NCI-H446 (cell line): Measurements from ENCODE around the gene XK.

Source experiments
- DNase-seq, 2 experiments: peaks; one replicate each; lab custom pipeline; 2025; lab: John Stamatoyannopoulos, UW

Gene XK

GRCh38 chrX:37679888-37680287, 5.7 kb upstream of the XK start:
- no peak for DNase-seq

- peak; percentile 19 to 55 for DNase-seq
Measured at GRCh38 chrX:37684426-37684825, 1.2 kb upstream of the XK start.

DNA sequence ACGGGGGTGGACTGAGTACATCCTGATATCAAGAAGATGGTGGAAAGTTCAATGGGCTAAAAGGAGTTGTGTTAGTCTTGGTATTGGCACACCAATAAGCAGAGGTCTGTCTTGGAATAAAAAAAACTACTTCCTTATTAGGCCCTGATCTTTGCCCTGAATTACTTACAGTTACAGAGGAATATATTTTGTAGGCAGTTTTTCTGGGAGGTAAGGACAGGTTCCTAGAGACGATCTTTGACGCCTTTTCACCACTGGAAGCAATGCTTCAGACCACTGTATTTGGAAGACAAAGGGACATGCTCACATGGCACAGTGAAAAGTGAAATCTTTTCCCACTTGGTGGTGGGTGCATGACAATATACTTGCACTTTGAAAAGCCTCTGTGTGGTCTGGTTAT, 618 bp upstream of the XK start:
- DNase-seq = no peak

- peak; percentile 17 to 29 for DNase-seq
Measured at GRCh38 chrX:37686369-37686995, 891 bp downstream of the XK start.

- DNase-seq = peak in 1 of 2 experiments; percentile 6
Measured at GRCh38 chrX:37686996-37687395, 1.4 kb downstream of the XK start.

GRCh38 chrX:37690119-37690518, 4.5 kb downstream of the XK start:
- DNase-seq = no peak

- no peak for DNase-seq
Measured at GRCh38 chrX:37692918-37693317, 7.3 kb downstream of the XK start.

GRCh38 chrX:37697169-37697760, 11.7 kb downstream of the XK start:
- no peak for DNase-seq

DNA sequence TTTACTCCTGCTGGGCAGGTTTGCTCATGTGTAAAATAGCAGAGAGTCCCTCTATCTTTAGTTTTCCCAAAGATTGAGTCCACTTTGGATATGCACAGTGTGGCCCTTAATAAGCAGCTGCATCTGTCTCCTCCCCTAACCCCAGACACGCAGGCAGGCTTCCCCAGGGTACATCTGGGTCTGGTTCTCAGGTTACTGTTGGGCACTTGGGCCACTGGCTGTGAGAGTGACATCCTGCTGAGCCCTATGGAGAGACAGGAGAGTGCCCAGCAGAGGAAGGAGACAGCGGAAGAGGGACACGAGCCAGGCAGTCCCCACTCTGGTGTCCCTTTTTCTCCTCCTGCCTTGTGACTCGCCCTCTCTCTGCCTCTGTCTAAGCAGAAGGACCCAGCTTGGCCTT, 16.0 kb downstream of the XK start:
- no peak for DNase-seq

DNA sequence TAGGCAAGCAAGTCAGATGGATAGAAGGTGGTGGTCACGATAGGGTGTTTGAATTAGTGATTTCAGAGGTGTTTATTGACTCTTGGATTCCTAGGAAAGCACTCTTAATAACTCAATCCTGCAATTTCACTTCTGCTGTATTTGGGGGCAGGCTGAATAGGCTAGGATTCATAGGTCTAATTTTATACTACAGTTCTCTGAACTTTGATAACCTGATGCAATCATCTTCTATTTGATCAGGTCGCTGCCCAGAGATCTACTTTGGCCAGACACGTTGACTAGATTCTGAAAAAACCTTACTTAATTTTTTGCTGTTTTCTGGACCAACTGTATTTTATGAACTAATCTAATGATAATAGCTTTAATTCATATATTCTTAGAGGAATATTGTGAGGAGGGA, 26.4 kb downstream of the XK start:
- DNase-seq = no peak

GRCh38 chrX:37712458-37712857, 26.9 kb downstream of the XK start:
- no peak for DNase-seq

DNA sequence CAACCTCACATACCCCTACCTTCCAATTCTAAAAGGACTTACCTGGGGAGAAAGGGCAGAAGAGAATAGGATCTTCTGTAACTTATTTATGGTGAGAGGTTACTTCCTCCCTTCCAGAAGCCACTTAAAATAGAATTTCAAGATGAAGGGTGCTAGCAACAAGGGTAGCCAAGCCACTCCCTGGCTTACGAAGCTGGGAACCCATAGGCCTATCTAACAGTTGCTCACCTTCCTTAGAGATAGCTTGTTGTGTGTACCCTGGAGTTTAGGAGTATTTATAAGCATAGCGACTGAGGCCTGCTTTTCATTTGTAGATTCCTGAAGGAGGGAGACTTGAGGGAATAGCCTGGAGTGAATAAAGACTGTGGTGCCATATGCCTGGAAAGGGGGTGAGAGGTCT, 28.9 kb downstream of the XK start:
- DNase-seq = no peak

DNA sequence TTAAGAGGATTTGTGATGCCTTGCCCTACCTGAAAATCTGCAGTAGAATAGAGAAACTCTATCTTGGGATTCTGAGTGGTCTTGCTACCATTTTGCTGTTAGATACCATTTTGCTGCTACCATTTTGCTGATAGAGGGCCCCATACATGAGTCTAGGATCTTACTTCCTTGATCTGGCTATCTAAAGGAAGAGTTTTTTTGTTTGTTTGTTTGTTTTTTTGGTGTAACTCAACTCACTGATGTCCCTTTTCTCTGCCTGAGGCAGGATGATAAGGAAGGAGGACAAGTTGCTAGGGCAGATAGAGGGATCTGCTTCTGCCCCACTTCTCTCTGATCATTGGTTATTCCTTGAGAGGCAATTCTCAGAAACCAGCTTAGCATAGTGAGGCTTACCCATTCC, 31.0 kb downstream of the XK start:
- no peak for DNase-seq

DNA sequence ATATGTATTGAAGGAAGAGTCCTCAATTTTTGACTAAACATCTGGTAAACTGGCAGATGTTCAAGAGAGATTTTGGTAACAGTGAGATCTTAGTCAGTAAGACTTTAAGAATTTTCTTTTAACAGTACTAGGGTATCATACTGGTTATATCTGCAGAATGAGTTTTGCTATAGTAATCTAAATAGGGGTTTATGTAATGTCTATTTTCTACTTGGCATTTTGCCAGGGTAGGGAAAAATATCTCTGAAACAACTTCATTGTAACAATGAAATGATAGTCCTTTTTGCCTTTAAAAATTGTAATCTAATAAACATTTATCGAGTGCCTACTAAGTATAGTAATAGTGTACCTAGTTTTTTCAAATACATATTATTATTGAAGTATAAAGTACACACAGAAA, 32.1 kb downstream of the XK start:
- DNase-seq = peak in 1 of 2 experiments; percentile 3

- DNase-seq = no peak
Measured at GRCh38 chrX:37722595-37722994, 37.0 kb downstream of the XK start.

GRCh38 chrX:37726346-37726745, 40.8 kb downstream of the XK start:
- no peak for DNase-seq

GRCh38 chrX:37745354-37745753, 59.8 kb downstream of the XK start:
- DNase-seq = peak; percentile 28 to 65

DNA sequence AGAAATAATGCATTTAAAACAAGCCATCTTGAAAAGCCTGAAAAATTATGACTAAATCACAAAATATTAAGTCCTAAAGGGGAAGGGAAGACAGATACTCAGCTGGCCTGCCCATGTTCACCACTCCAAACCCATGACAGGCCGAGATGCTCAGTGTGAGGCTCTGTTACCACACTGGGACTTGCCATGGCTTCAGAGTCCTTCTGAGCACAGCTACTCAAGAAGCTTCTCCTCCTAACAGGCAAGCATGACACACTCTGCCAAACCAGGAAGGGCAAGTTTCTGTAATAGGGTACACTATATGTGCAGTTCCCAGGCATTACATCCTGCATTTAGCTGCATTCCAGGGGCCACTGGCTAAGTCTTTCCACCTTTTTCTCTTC, 60.2 kb downstream of the XK start:
- no peak for DNase-seq

DNA sequence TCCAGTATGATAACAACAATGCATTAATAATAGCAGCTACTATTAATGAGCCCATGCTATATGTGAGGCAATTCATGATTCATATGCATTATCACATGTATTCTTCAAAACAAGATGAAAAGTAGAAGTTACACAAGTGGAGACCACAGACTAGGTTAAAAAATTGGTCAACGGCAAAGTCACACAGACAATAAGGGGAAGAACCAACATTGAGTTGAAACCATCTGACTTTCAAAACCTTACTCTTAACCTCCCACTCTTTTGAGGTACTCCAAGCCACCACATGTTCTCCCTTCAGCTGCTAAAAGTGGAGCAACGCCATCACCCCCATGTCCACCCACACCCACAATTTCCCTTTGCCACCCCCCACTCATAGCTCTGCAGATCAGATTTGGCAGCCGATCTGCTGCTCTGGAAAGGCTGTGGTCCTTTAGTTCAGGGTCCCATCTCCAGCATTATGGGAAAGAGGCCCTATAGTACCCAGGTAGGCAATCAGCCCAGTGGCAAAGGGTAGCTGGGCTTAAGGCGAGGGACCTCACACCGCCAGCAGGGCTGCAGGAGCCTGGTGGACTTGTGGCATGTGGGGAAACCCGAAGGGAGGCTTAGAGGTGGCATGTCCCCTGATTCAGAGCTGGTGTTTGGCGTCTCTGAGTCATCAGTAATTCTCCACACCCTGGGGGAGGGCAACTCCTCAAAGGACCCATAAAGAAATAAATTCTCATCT, 60.8 kb downstream of the XK start:
- no peak for DNase-seq

- DNase-seq = no peak
Measured at GRCh38 chrX:37746951-37747350, 61.4 kb downstream of the XK start.

GRCh38 chrX:37752281-37752680, 66.7 kb downstream of the XK start:
- DNase-seq = no peak

- DNase-seq = no peak
Measured at GRCh38 chrX:37752936-37753335, 67.3 kb downstream of the XK start.

DNA sequence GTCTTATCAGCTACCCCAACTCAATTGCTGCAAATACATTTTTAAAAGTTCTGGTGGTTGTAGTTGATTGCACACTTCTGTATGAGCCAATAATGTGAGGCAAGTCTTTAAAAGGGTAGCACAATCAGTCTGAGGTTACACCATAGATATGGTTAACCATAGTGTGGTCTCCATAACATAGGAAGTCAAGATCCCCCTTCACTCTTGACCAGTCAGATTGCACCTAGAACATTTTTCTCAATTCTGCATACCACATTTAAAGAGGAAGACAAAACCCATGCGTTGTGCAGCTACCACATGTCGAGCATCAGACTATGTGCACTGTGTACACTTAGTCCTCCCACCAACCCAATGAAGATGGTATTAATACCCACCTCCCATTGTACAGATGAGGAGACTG, 67.8 kb downstream of the XK start:
- DNase-seq = no peak

DNA sequence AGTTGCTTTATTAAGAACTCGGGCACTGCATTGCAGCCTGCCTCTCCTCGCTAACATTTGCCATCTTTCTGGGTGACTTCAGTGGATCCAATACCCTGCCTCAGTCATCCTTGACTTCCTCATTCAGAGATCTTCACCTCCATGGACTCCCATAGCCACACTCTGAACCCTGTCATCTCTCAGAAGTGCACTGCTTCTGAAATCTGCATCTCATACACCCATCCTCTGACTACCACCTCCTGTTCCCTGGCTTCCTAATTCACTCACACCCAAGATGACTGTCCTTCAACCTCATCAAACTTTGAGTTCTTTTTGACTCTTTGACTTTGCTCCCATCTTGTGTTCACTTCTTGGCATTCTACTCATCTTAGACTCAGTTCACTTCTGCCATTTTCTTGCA, 68.9 kb downstream of the XK start:
- DNase-seq = no peak
